PC-9 (cell line): ENCODE data around the gene ZNF398.

Experiments used
- EZH2 ChIP-seq: fragments of 200-600 bp; sonication (generic); IDR thresholded peaks from 2 replicates; pipeline ENCODE4 v1.8.0; 2017; ENCODE audit warnings: antibody characterized with exemption, low read depth
- TF ChIP-seq, protein P1 (sequence below): fragments of 200-600 bp; sonication (generic); conservative IDR thresholded peaks from 2 replicates; pipeline ENCODE4 v1.6.1; 2017; ENCODE audit warnings: mixed run types, antibody characterized with exemption, mild to moderate bottlenecking, moderate library complexity

- TF ChIP-seq, protein P1, sequence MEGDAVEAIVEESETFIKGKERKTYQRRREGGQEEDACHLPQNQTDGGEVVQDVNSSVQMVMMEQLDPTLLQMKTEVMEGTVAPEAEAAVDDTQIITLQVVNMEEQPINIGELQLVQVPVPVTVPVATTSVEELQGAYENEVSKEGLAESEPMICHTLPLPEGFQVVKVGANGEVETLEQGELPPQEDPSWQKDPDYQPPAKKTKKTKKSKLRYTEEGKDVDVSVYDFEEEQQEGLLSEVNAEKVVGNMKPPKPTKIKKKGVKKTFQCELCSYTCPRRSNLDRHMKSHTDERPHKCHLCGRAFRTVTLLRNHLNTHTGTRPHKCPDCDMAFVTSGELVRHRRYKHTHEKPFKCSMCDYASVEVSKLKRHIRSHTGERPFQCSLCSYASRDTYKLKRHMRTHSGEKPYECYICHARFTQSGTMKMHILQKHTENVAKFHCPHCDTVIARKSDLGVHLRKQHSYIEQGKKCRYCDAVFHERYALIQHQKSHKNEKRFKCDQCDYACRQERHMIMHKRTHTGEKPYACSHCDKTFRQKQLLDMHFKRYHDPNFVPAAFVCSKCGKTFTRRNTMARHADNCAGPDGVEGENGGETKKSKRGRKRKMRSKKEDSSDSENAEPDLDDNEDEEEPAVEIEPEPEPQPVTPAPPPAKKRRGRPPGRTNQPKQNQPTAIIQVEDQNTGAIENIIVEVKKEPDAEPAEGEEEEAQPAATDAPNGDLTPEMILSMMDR, result peak; percentile 97
- no peak for TF ChIP-seq EZH2
Measured at GRCh38 chr7:149125863-149126661, 21.2 kb upstream of the ZNF398 start, which contains the start of gene ZNF425.
